Measurements from ENCODE around the gene DCUN1D2. TPM values are rescaled to one million over a fixed set of nuclear protein-coding genes. Genes with fewer than 3 reads are reported as not detected.

Gene DCUN1D2
- total RNA-seq, 4 donors from 2014 or later, result 12.0 to 35.2 (median 18.9) TPM

DNA sequence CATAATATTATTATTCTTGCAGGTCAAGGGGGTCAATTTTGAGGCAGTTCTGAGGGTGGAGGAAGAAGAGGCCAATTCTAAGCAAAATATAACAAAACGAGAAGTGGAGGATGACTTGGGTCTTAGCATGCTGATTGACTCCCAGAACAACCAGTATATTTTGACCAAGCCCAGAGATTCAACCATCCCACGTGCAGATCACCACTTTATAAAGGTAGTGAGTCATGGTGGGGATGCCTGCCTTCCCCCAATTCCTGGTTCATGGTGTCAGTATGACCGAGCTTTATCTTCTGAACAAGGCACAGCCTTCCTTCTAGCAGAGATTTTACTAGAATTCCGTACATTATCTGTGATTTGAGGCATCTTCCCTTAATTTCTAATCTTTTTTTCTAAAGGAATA lies 9.4 kb upstream of the DCUN1D2 start:
- TF ChIP-seq POLR2A (IDR thresholded peaks at IDR 0.05), result no peak
- TF ChIP-seq, protein P1, sequence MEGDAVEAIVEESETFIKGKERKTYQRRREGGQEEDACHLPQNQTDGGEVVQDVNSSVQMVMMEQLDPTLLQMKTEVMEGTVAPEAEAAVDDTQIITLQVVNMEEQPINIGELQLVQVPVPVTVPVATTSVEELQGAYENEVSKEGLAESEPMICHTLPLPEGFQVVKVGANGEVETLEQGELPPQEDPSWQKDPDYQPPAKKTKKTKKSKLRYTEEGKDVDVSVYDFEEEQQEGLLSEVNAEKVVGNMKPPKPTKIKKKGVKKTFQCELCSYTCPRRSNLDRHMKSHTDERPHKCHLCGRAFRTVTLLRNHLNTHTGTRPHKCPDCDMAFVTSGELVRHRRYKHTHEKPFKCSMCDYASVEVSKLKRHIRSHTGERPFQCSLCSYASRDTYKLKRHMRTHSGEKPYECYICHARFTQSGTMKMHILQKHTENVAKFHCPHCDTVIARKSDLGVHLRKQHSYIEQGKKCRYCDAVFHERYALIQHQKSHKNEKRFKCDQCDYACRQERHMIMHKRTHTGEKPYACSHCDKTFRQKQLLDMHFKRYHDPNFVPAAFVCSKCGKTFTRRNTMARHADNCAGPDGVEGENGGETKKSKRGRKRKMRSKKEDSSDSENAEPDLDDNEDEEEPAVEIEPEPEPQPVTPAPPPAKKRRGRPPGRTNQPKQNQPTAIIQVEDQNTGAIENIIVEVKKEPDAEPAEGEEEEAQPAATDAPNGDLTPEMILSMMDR (IDR thresholded peaks at IDR 0.05), result no peak
- intact Hi-C loops (cut with DNase I; ENCODE audit: low total_unique reads), result no loop called here
- 85 to 87% methylated on average over 4 of the region's 4 CpGs for WGBS, 2 donors
- DNase-seq (ENCODE audit: low spot score in 2 of 2), result no peak
- no peak overlapping the region for H3K4me3 ChIP-seq (ENCODE audit: low read depth, poor library complexity, severe bottlenecking)

DNA sequence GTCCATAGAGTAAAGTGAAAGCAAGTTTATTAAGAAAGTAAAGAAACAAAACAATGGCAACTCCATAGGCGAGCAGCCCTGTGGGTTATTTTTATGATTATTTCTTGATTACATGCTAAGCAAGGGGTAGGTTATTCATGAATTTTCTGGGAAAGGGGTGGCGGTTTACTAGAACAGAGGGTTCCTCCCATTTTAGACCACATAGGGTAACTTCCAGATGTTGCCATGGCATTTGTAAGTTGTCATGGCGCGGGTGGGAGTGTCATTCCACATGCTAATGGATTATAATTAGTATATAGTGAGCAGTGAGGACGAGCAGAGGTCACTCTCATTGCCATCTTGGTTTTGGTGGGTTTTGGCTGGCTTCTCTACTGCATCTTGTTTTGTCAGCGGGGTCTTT lies 8.4 kb upstream of the DCUN1D2 start:
- DNase-seq (ENCODE audit: low spot score in 2 of 2), result no peak
- 85 to 90% methylated on average over 6 of the region's 6 CpGs for WGBS, 2 donors
- TF ChIP-seq, protein P1 (IDR thresholded peaks at IDR 0.05), result no peak
- TF ChIP-seq POLR2A (IDR thresholded peaks at IDR 0.05), result no peak
- H3K4me3 ChIP-seq (ENCODE audit: low read depth, poor library complexity, severe bottlenecking), result no peak overlapping the region
- intact Hi-C loops (cut with DNase I; ENCODE audit: low total_unique reads), result no loop called here

DNA sequence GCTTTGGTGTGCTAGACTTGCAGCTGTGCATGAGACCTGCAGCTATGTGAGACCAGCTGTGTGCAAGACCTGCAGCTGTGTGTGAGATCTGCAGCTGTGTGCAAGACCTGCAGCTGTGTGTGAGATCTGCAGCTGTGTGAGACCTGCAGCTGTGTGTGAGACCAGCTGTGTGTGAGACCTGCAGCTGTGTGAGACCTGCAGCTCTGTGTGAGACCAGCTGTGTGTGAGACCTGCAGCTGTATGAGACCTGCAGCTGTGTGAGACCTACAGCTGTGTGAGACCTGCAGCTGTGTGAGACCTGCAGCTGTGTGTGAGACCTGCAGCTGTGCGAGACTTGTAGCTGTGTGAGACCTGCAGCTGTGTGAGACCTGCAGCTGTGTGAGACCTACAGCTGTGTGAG lies 6.7 kb upstream of the DCUN1D2 start:
- WGBS, 2 donors, result 56 to 57% methylated on average over 1 of the region's 1 CpG
- intact Hi-C loops (cut with DNase I; ENCODE audit: low total_unique reads), result no loop called here
- TF ChIP-seq, protein P1 (IDR thresholded peaks at IDR 0.05), result no peak
- TF ChIP-seq POLR2A (IDR thresholded peaks at IDR 0.05), result no peak
- H3K4me3 ChIP-seq (ENCODE audit: low read depth, poor library complexity, severe bottlenecking), result no peak overlapping the region
- DNase-seq (ENCODE audit: low spot score in 2 of 2), result no peak

DNA sequence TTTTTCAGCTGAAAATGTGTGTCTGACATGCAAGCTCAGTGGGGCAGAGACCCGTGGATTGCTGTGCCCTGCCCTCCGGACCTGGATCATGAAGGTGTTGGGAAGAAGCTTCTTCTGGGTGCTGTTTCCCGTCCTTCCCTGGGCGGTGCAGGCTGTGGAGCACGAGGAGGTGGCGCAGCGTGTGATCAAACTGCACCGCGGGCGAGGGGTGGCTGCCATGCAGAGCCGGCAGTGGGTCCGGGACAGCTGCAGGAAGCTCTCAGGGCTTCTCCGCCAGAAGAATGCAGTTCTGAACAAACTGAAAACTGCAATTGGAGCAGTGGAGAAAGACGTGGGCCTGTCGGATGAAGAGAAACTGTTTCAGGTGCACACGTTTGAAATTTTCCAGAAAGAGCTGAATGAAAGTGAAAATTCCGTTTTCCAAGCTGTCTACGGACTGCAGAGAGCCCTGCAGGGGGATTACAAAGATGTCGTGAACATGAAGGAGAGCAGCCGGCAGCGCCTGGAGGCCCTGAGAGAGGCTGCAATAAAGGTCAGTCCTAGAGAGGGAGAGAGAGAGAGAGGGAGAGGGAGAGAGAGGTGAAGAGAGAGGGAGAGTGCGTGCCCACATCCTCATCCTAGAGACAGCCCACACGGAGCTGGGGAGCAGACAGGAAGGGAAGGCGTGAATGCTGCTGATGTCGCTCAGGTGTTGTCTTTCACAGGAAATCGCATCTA lies 5.1 kb upstream of the DCUN1D2 start:
- H3K4me3 ChIP-seq (ENCODE audit: low read depth, poor library complexity, severe bottlenecking), result no peak overlapping the region
- TF ChIP-seq POLR2A (IDR thresholded peaks at IDR 0.05), result no peak
- TF ChIP-seq, protein P1 (IDR thresholded peaks at IDR 0.05), result no peak
- intact Hi-C loops (cut with DNase I; ENCODE audit: low total_unique reads), result no loop called here
- WGBS, 2 donors, result 79 to 80% methylated on average over 26 of the region's 26 CpGs
- DNase-seq (ENCODE audit: low spot score in 2 of 2), result no peak

DNA sequence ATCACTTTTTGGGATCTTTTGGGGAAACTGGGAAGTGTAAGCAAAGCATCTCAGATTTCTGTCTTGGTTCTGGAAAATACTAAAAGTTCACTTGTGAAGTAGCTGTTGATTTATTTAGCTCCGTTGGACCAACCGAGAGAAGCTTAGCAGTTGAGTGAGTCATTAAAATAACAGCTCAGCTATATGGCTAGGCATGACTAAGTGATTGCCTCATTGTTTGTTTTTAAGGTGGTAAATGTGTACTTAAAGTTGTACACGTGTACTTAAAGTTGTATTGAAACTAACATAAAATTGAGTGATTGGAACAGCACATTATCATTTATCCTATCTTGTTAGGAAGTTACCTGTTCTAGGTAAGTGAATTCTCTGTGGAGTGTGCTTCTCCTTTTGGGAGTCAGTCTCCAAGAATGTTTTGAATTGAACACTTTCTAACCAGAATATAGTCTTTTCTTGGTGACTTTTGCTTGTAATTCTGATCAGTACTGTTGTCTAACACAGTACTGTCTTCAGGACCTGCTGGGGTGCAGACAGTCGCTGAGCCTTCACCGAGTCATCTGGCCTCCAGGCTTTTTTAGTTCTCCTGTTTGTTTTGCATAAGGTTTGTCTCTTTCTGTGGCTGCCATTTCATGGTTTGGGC lies 2.9 kb upstream of the DCUN1D2 start:
- WGBS, 2 donors, result 17 to 19% methylated on average over 5 of the region's 5 CpGs
- DNase-seq (ENCODE audit: low spot score in 2 of 2), result no peak
- TF ChIP-seq, protein P1 (IDR thresholded peaks at IDR 0.05), result no peak
- TF ChIP-seq POLR2A (IDR thresholded peaks at IDR 0.05), result no peak
- intact Hi-C loops (cut with DNase I; ENCODE audit: low total_unique reads), result no loop called here
- H3K4me3 ChIP-seq (ENCODE audit: low read depth, poor library complexity, severe bottlenecking), result no peak overlapping the region
